OCI-LY7 (cell line): Measurements from ENCODE around the gene DLX1. TPM values are rescaled to one million over a fixed set of nuclear protein-coding genes. Genes with fewer than 3 reads are reported as not detected.

Source experiments
- BruUV-seq: library from RNA; stranded (reverse); fragments of 400-500 nt; replicated peaks from 2 replicates; lab custom pipeline; 2021; lab: Mats Ljungman, UMichigan
- CTCF ChIA-PET: fragments of 300-600 bp; sonication (Branson Sonifier 250); formaldehyde crosslinking; loops from one replicate; lab custom pipeline; 2022; ENCODE audit warnings: antibody characterized with exemption; ENCODE audit not compliant: unreplicated experiment; lab: Charles Lee
- POLR2A ChIA-PET: fragments of 300-600 bp; sonication (Branson Sonifier 250); formaldehyde crosslinking; loops from one replicate; lab custom pipeline; 2022; ENCODE audit warnings: antibody characterized with exemption; lab: Charles Lee
- DNase-seq: peaks from one replicate; pipeline ENCODE4 v3.0.0-alpha.2; 2015; ENCODE audit warnings: low spot score
- H2AFZ ChIP-seq: fragments of 200-600 bp; sonication (generic), shearing (Covaris generic); 2 replicates; pipeline ENCODE4 v1.6.1; 2014; ENCODE audit warnings: mild to moderate bottlenecking, antibody characterized with exemption, low read length, moderate library complexity
- H3K27ac ChIP-seq: fragments of 200-600 bp; sonication (generic); 2 replicates; pipeline ENCODE4 v1.5.1; 2014; ENCODE audit warnings: mixed run types, low read depth, mild to moderate bottlenecking, moderate library complexity, low read length, inconsistent platforms; ENCODE audit not compliant: poor library complexity, severe bottlenecking
- H3K36me3 ChIP-seq: fragments of 200-600 bp; sonication (generic); 2 replicates; pipeline ENCODE4 v1.6.1; 2014; ENCODE audit warnings: mild to moderate bottlenecking, antibody characterized with exemption, low read length, moderate library complexity, mixed read lengths; ENCODE audit not compliant: insufficient read depth
- H3K4me1 ChIP-seq: fragments of 200-600 bp; sonication (generic); 2 replicates; pipeline ENCODE4 v1.5.1; 2014; ENCODE audit warnings: mild to moderate bottlenecking, low read length; ENCODE audit not compliant: insufficient read depth, poor library complexity, severe bottlenecking
- H3K4me2 ChIP-seq: fragments of 200-600 bp; sonication (generic); 2 replicates; pipeline ENCODE4 v1.6.1; 2014; ENCODE audit warnings: mild to moderate bottlenecking, low read length
- H3K4me3 ChIP-seq: fragments of 200-600 bp; sonication (generic); 2 replicates; pipeline ENCODE4 v1.5.1; 2014; ENCODE audit warnings: mild to moderate bottlenecking, low read depth, low read length; ENCODE audit not compliant: poor library complexity, severe bottlenecking
- H3K79me2 ChIP-seq: fragments of 200-600 bp; sonication (generic); 2 replicates; pipeline ENCODE4 v1.6.1; 2016; ENCODE audit warnings: low read depth, mild to moderate bottlenecking, low read length, moderate library complexity, mixed read lengths; ENCODE audit not compliant: insufficient read depth
- H3K9me2 ChIP-seq: fragments of 200-600 bp; sonication (generic); 2 replicates; pipeline ENCODE4 v1.6.1; 2016; ENCODE audit warnings: mild to moderate bottlenecking, low read length, mixed read lengths; ENCODE audit not compliant: insufficient read depth
- H3K9me3 ChIP-seq: fragments of 200-600 bp; sonication (generic); 2 replicates; pipeline ENCODE4 v1.6.1; 2014; ENCODE audit warnings: mild to moderate bottlenecking, mixed run types, low read length, mixed read lengths
- H4K20me1 ChIP-seq: fragments of 200-600 bp; sonication (generic); 2 replicates; pipeline ENCODE4 v1.6.1; 2014; ENCODE audit warnings: mild to moderate bottlenecking, antibody characterized with exemption, low read length, moderate library complexity, mixed read lengths; ENCODE audit not compliant: insufficient read depth
- CTCF ChIP-seq: fragments of 200-600 bp; sonication (generic); conservative IDR thresholded peaks from 2 replicates; pipeline ENCODE4 v1.5.1; 2014; ENCODE audit warnings: mild to moderate bottlenecking, antibody characterized with exemption, low read length, moderate library complexity, mixed read lengths
- EZH2phosphoT487 ChIP-seq: fragments of 200-600 bp; sonication (generic); IDR thresholded peaks from 2 replicates; pipeline ENCODE4 v1.6.1; 2018; ENCODE audit warnings: low read depth, borderline replicate concordance, mild to moderate bottlenecking, mixed run types, antibody characterized with exemption, low read length, moderate library complexity, mixed read lengths
- intact Hi-C: fragments of 100-400 bp; cut with micrococcal nuclease; formaldehyde crosslinking; loops from one replicate; pipeline ENCODE4 v1.10.0; 2022; ENCODE audit not compliant: unreplicated experiment
- total RNA-seq, 2 experiments: library from RNA; depleted of rRNA in 1 of 2; stranded (reverse); fragments of >200 nt in 1 of 2; shearing (Covaris generic) in 1 of 2; gene quantifications; 2 replicates each; pipeline ENCODE4 v1.2.3, GENCODE V29; 2014 to 2022

The DLX1 gene
- total RNA-seq, 2 experiments from 2014 or later, result not detected

GRCh38 chr2:172089005-172089504 lies 3.7 kb downstream of the DLX1 start:
- no peaks in the 10 kb centered on the region for H3K9me3 ChIP-seq
- H2AFZ ChIP-seq, result no peak overlapping the region
- H3K4me3 ChIP-seq, result no peak overlapping the region
- CTCF ChIA-PET, result no interaction called here
- no TSS peak for BruUV-seq
- no peaks in the 10 kb centered on the region for H3K36me3 ChIP-seq
- intact Hi-C loops, result no loop called here
- DNase-seq, result no peak
- POLR2A ChIA-PET, result no interaction called here
- TF ChIP-seq CTCF, result no peak
- no peak for TF ChIP-seq EZH2phosphoT487
- peaks cover 6% of the 10 kb centered on the region for H3K4me1 ChIP-seq
- no peak overlapping the region for H3K4me2 ChIP-seq
- H3K9me2 ChIP-seq, result no peaks in the 10 kb centered on the region
- no peaks in the 10 kb centered on the region for H3K79me2 ChIP-seq
- H4K20me1 ChIP-seq, result no peaks in the 10 kb centered on the region
- H3K27ac ChIP-seq, result no peak overlapping the region

- no peak overlapping the region for H2AFZ ChIP-seq
- peaks cover 7% of the 10 kb centered on the region for H3K4me1 ChIP-seq
- no peaks in the 10 kb centered on the region for H3K36me3 ChIP-seq
- no peak for DNase-seq
- intact Hi-C loops, result no loop called here
- TF ChIP-seq EZH2phosphoT487 (no peak), CTCF (no peak)
- H3K9me2 ChIP-seq, result no peaks in the 10 kb centered on the region
- H3K4me3 ChIP-seq, result no peak overlapping the region
- no peak overlapping the region for H3K27ac ChIP-seq
- no peaks in the 10 kb centered on the region for H3K9me3 ChIP-seq
- no TSS peak for BruUV-seq
- H4K20me1 ChIP-seq, result no peaks in the 10 kb centered on the region
- no peaks in the 10 kb centered on the region for H3K79me2 ChIP-seq
- ChIA-PET POLR2A (no interaction called here), CTCF (no interaction called here)
- H3K4me2 ChIP-seq, result no peak overlapping the region
Measured at GRCh38 chr2:172089633-172090032, 4.3 kb downstream of the DLX1 start.

- Histone ChIP-seq H4K20me1 (no peaks in the 10 kb centered on the region), H3K36me3 (no peaks in the 10 kb centered on the region), H3K9me2 (no peaks in the 10 kb centered on the region), H3K9me3 (no peaks in the 10 kb centered on the region), H3K4me1 (peaks cover 11% of the 10 kb centered on the region), H2AFZ (no peak overlapping the region), H3K4me2 (no peak overlapping the region), H3K27ac (no peak overlapping the region), H3K79me2 (no peaks in the 10 kb centered on the region), H3K4me3 (no peak overlapping the region)
- CTCF ChIA-PET, result no interaction called here
- POLR2A ChIA-PET, result interaction anchor here (1.2 kb wide), 1 partner anchor 34 kb away, joined by 4 read pairs; no protein-coding TSS in a partner anchor
- no TSS peak for BruUV-seq
- intact Hi-C loops, result no loop called here
- TF ChIP-seq EZH2phosphoT487 (no peak), CTCF (no peak)
- no peak for DNase-seq
Measured at GRCh38 chr2:172090044-172090961, 5.0 kb downstream of the DLX1 start.
